ENCODE data around the gene MYMX.

DNA sequence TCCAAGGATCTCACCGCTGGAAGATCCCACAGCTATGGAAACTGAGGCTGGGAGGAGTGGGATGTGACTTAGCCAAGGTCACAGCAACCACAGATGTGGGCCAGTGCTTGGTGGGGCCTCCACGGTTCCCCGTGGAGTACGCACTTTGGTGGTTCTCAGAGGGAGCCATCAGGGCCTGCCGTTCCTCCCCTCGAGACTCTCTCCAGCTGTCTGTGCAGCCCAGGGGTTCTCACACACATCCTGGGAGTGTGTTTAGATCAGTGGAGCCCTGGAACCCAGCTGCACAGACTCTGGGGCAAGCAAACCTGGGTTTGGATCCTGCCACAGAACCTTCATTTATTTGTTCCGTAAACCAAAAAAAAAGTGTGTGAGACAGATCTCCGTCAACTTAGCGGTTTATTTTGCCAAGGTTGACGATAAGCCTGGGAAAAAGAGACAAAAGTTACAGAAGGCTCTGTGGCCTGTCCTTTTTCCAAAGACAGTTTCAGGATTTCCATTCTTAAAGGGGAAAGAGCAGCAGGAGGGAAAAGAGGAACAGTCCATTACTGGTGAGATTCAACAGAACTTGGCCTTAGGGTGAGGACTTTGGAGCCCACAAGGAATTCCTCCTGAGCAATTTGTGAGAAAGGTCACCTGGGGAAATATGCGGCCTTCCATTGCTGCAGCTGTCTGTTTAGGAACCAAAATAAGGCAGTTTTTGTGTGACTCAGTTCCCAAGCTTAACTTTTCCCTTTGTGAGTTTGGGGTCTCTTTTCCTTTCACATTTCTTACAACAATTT, 13.6 kb upstream of the MYMX start:
- TF ChIP-seq, protein P1, sequence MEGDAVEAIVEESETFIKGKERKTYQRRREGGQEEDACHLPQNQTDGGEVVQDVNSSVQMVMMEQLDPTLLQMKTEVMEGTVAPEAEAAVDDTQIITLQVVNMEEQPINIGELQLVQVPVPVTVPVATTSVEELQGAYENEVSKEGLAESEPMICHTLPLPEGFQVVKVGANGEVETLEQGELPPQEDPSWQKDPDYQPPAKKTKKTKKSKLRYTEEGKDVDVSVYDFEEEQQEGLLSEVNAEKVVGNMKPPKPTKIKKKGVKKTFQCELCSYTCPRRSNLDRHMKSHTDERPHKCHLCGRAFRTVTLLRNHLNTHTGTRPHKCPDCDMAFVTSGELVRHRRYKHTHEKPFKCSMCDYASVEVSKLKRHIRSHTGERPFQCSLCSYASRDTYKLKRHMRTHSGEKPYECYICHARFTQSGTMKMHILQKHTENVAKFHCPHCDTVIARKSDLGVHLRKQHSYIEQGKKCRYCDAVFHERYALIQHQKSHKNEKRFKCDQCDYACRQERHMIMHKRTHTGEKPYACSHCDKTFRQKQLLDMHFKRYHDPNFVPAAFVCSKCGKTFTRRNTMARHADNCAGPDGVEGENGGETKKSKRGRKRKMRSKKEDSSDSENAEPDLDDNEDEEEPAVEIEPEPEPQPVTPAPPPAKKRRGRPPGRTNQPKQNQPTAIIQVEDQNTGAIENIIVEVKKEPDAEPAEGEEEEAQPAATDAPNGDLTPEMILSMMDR (IDR thresholded peaks at IDR 0.05; ENCODE audit: insufficient read depth, low read depth, low read length), result no peak
- no peak for TF ChIP-seq EZH2 (IDR thresholded peaks at IDR 0.05; ENCODE audit: insufficient read depth, low read length)
